Mammary epithelial cell (primary cell): ENCODE data around the gene ZNF827.

Experiments used
- EZH2 ChIP-seq: IDR thresholded peaks from 2 replicates; pipeline ENCODE4 v1.6.1; 2012; ENCODE audit warnings: low read length, inconsistent platforms, borderline replicate concordance
- TF ChIP-seq, protein P1 (sequence below), 2 donors: IDR thresholded peaks in 1 of 2; conservative IDR thresholded peaks in 1 of 2; 2 replicates each; pipeline ENCODE4 v1.5.1; 2011 to 2012; ENCODE audit warnings: inconsistent platforms in 2 of 2, low read length in 2 of 2, mild to moderate bottlenecking in 2 of 2, control low read depth in 1 of 2, low read depth in 1 of 2; ENCODE audit not compliant: insufficient read depth in 1 of 2; ENCODE audit errors: extremely low read depth in 1 of 2

DNA sequence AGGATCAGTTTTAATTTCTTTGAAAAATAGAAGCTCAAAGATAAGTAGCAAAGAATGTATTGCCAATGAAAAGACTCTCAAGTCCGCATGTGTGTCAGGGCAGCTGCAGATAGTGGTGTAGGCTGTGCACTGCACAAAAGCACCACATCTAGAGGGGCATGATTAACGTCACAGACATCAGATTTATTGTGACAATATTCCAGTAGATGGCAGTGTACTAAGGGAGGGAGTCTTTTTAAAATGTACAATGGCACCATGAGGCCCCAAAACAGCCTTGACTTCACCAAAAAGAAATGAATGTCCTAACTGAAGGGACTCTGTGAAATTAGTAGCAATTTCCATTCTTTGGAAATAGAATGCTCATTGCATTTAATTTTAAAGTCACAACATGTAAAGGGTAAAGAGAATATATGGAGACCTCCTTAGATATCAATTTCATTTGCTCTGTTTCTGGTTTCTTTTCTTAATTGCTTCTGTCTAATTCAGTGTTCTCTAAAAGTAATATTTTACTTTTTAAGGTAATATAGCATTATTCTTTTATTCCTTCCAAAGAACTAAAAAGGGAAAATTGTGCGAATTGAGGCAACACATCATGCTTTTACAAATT lies 98.4 kb downstream of the ZNF827 start:
- TF ChIP-seq, protein P1, sequence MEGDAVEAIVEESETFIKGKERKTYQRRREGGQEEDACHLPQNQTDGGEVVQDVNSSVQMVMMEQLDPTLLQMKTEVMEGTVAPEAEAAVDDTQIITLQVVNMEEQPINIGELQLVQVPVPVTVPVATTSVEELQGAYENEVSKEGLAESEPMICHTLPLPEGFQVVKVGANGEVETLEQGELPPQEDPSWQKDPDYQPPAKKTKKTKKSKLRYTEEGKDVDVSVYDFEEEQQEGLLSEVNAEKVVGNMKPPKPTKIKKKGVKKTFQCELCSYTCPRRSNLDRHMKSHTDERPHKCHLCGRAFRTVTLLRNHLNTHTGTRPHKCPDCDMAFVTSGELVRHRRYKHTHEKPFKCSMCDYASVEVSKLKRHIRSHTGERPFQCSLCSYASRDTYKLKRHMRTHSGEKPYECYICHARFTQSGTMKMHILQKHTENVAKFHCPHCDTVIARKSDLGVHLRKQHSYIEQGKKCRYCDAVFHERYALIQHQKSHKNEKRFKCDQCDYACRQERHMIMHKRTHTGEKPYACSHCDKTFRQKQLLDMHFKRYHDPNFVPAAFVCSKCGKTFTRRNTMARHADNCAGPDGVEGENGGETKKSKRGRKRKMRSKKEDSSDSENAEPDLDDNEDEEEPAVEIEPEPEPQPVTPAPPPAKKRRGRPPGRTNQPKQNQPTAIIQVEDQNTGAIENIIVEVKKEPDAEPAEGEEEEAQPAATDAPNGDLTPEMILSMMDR (conservative IDR thresholded peaks at IDR 0.05 in 1 of 2, IDR thresholded peaks at IDR 0.05 in 1 of 2; ENCODE audit: extremely low read depth in 1 of 2, insufficient read depth in 1 of 2, low read depth in 1 of 2, low read length in 2 of 2): peak; percentile 50 to 55
- no peak for TF ChIP-seq EZH2
